HK-2 (cell line): ENCODE measurements around the gene PHF12.

ENCODE experiments used
- DNase-seq: peaks from one replicate; pipeline ENCODE4 v3.0.0-alpha.2; 2018; ENCODE audit not compliant: unreplicated experiment

PHF12 gene

DNA sequence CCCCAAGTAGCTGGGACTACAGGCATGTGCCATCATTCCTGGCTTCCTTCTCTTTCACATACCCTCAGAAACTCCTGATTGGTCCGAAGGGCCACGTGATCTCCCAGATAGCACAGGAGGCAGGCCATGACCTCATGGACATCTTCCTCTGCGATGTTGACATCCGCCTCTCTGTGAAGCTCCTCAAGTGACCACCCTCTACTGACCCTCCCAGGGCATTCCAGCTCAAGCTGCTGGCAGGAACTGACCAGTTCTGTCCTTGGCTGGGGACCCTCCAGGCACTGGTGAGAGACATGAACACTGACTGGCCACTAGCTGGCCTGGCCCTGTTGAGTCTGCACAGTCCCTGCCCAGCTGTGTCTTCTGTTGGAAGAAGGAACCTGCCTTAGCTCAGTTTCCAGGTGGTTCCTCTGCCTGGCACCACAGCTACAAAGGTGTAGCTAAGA lies 90.9 kb downstream of the PHF12 start:
- DNase-seq = no peak

DNA sequence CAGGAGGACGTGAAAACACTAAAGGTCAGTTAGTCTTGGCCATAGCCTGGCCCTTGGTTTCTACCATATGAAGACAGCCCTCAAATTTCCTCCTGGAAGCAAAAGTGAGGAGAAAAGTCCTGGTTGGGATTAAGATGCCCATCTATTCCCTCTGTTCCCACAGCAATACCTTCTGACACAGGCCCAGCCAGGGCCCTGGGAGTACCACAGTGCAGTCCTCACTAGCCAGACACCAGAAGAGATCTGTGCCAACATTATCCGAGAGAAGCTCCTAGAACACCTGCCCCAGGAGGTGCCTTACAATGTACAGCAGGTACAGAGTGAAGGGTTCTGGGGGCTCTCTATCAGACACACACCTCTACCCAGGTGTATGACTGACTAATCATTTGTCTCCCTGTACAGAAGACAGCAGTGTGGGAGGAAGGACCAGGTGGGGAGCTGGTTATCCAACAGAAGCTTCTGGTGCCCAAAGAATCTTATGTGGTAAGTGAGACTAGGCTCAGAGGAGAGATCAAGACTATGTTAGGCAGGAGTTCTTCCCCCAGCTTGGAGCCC lies 92.4 kb downstream of the PHF12 start:
- no peak for DNase-seq

- DNase-seq = no peak
These were observed 93.2 kb downstream of the PHF12 start for GRCh38 chr17:28857905-28858800.

GRCh38 chr17:28856028-28856574 lies 95.2 kb downstream of the PHF12 start:
- DNase-seq = no peak

DNA sequence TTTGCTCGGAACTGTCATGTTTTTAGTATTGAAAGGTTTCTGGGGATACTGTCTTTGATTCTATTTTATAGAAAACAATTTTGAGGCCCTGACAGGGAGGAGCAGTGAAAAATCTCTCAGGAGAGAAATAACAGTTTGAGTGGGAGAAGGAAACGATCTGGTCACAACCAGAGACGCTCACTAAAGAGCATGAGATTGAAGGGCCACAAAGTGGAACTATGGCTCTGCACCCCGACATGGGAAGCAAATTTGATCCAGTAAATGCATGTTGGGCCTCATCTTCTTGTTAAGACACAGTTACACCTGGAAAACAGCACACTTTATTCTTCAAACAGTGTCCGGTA lies 96.0 kb downstream of the PHF12 start:
- no peak for DNase-seq
